Measurements from ENCODE around the gene DNASE1L3. TPM values are rescaled to one million over a fixed set of nuclear protein-coding genes. Genes with fewer than 3 reads are reported as not detected.

DNASE1L3 gene
- total and polyA plus RNA-seq, 2 donors (not counting 3 experiments of a cell fraction or from before 2014, with no cell fraction given), result 0.95 to 1.3 TPM

GRCh38 chr3:58258392-58259055, 47.8 kb upstream of the DNASE1L3 start:
- no peak for FAIRE-seq

More at GRCh38 chr3:58258392-58259055, 47.8 kb upstream of the DNASE1L3 start:
- no peaks in the 10 kb centered on the region for H3K4me1 ChIP-seq (ENCODE audit: control insufficient read depth, extremely low read depth, insufficient read depth, low read length)
- H3K36me3 ChIP-seq (ENCODE audit: control insufficient read depth in 2 of 2, extremely low read depth in 1 of 2, insufficient read depth in 2 of 2, low read length in 2 of 2), result no peaks in the 10 kb centered on the region
- no peaks in the 10 kb centered on the region for H3K27me3 ChIP-seq (ENCODE audit: control insufficient read depth in 2 of 2, insufficient read depth in 2 of 2, low read length in 2 of 2)
- H3K4me3 ChIP-seq (replicated peaks in 1 of 3; ENCODE audit: insufficient read depth in 1 of 3, low read depth in 1 of 3, low read length in 3 of 3), result no peak overlapping the region
- dilution Hi-C loops (cut with MboI; ENCODE audit: extremely low pct_ligation_motif_present, low sequenced_read_pairs), result no loop called here
- TF ChIP-seq GATA2 (IDR thresholded peaks at IDR 0.05; ENCODE audit: insufficient read depth, insufficient read length, low read depth, low read length) (no peak), CTCF (IDR thresholded peaks at IDR 0.05; ENCODE audit: extremely low read depth in 1 of 2, insufficient read depth in 1 of 2, low read depth in 1 of 2, low read length in 2 of 2) (no peak), POLR2A (IDR thresholded peaks at IDR 0.05; ENCODE audit: low read depth, low read length) (no peak), JUN (IDR thresholded peaks at IDR 0.05; ENCODE audit: borderline replicate concordance, insufficient read depth, insufficient read length, low read depth) (no peak), EZH2 (IDR thresholded peaks at IDR 0.05; ENCODE audit: borderline replicate concordance, low read depth, low read length, severe bottlenecking) (no peak), MAX (IDR thresholded peaks at IDR 0.05; ENCODE audit: insufficient read depth, insufficient read length) (no peak), POLR2AphosphoS5 (IDR thresholded peaks at IDR 0.05; ENCODE audit: insufficient read depth, low read depth, low read length) (no peak)
- intact Hi-C loops (cut with micrococcal nuclease), result no loop called here
- H3K9ac ChIP-seq (replicated peaks; ENCODE audit: extremely low read depth, insufficient read depth, low read length), result no peak overlapping the region
- H3K27ac ChIP-seq (ENCODE audit: insufficient read depth, low read depth, low read length), result no peak overlapping the region
- H4K20me1 ChIP-seq (replicated peaks; ENCODE audit: control insufficient read depth, extremely low read depth, insufficient read depth, low read length), result no peaks in the 10 kb centered on the region
- H3K9me3 ChIP-seq (replicated peaks; ENCODE audit: control insufficient read depth, insufficient read depth, low read length), result no peaks in the 10 kb centered on the region
- BruUV-seq (replicated peaks), result no TSS peak
- no peaks in the 10 kb centered on the region for H3K9me1 ChIP-seq (replicated peaks; ENCODE audit: control insufficient read depth, extremely low read depth, insufficient read depth, low read length)
- no peak for DNase-seq (ENCODE audit: low read depth, low spot score)
- no peaks in the 10 kb centered on the region for H3K79me2 ChIP-seq (ENCODE audit: control insufficient read depth, insufficient read depth, low read length)
- no peak overlapping the region for H2AFZ ChIP-seq (ENCODE audit: low read depth, low read length)
- ChIA-PET POLR2A (no interaction called here), CTCF (no interaction called here)
- H3K4me2 ChIP-seq (ENCODE audit: insufficient read depth, low read length), result no peak overlapping the region

All from endothelial cell of umbilical vein (primary cell).